ENCODE data around the gene TICRR. TPM values are rescaled to one million over a fixed set of nuclear protein-coding genes. Genes with fewer than 3 reads are reported as not detected.

The TICRR gene
- total and polyA plus RNA-seq, 2 of the 8 experiments (the other 6 are each of a cell fraction or from before 2014, with no cell fraction given) = 13.1 to 34.8 TPM

DNA sequence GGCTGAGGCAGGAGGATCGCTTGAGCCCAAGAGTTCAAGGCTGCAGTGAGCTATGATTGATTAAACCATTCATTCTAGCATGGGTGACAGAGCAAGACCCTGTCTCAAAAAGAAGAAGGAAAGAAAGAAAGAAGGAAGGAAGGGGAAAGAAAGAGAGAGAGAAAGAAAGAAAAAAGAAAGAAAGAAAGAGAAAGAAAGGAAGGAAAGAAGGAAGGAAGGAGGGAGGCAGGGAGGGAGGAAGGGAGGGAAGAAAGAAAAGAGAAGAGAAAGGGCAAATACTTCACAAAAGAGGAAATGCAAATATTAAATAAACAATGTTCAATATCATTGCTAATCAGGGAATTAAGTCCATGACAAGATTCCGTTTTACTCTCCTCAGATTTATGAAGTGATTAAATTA lies 84.0 kb downstream of the TICRR start:
- peaks cover 0 to 1% (median under 1%) of the 10 kb centered on the region in 4 experiments; a peak in 2 of 7 replicates for H3K27me3 ChIP-seq (replicated peaks in 1 of 4; ENCODE audit: control insufficient read depth in 3 of 4, extremely low read depth in 1 of 4, insufficient read depth in 3 of 4, low read length in 3 of 4)
- CTCF ChIA-PET (ENCODE audit: partially characterized antibody) = interaction anchor here (0.6 to 4.4 kb wide), 5 partner anchors 12 to 319 kb away, joined by 3 to 42 read pairs (median 20); no protein-coding TSS in a partner anchor
- no peaks in the 10 kb centered on the region for H3K9me3 ChIP-seq (ENCODE audit: insufficient read depth in 2 of 2, low read depth in 1 of 2, low read length in 1 of 2)
- no peak overlapping the region for H2BK12ac ChIP-seq (ENCODE audit: low read depth, low read length)
- H2AFZ ChIP-seq (ENCODE audit: low read length) = no peak overlapping the region
- H3K18ac ChIP-seq (ENCODE audit: extremely low read depth, low read length) = no peak overlapping the region
- no peak overlapping the region for H2AK5ac ChIP-seq (ENCODE audit: low read depth, low read length)
- no peak overlapping the region for H3K56ac ChIP-seq (replicated peaks; ENCODE audit: insufficient read length, low read depth, low read length)
- no peak overlapping the region for H4K5ac ChIP-seq (ENCODE audit: insufficient read length, low read depth, low read length)
- POLR2A ChIA-PET (ENCODE audit: partially characterized antibody) = no interaction called here
- DNase-seq (ENCODE audit: low read depth in 1 of 2, low spot score in 2 of 2) (no peak), FAIRE-seq (no peak)
- peaks cover 0 to 2% of the 10 kb centered on the region in 2 experiments for H4K20me1 ChIP-seq (replicated peaks in 1 of 2; ENCODE audit: control insufficient read depth in 1 of 2, insufficient read depth in 2 of 2, low read length in 2 of 2)
- H3K4me3 ChIP-seq (ENCODE audit: extremely low read depth in 1 of 4, insufficient read depth in 2 of 4, low read depth in 3 of 4, low read length in 4 of 4) = no peak overlapping the region
- no peak overlapping the region for H2BK15ac ChIP-seq (ENCODE audit: low read length)
- H3K4me2 ChIP-seq (ENCODE audit: insufficient read depth in 1 of 2, low read depth in 2 of 2, low read length in 2 of 2) = no peak overlapping the region
- no peaks in the 10 kb centered on the region for H3K36me3 ChIP-seq (ENCODE audit: control insufficient read depth in 2 of 4, insufficient read depth in 4 of 4, low read length in 3 of 4)
- H4K8ac ChIP-seq (ENCODE audit: extremely low read depth, insufficient read depth, low read length) = no peak overlapping the region
- no peak overlapping the region for H4K91ac ChIP-seq (replicated peaks; ENCODE audit: insufficient read length, low read length)
- H3K79me2 ChIP-seq (ENCODE audit: control insufficient read depth in 1 of 2, insufficient read depth in 2 of 2, low read length in 2 of 2) = no peaks in the 10 kb centered on the region
- H2BK20ac ChIP-seq (ENCODE audit: low read length) = no peak overlapping the region
- no peaks in the 10 kb centered on the region for H3K79me1 ChIP-seq (ENCODE audit: low read depth, low read length)
- no peak overlapping the region for H2BK5ac ChIP-seq (ENCODE audit: low read depth, low read length)
- 77% methylated on average over 2 of the region's 2 CpGs; no CpG with 5 or more reads in 1 of the 2 experiments for WGBS, 2 experiments (ENCODE audit: extremely low coverage in 1 of 2, insufficient coverage in 1 of 2, insufficient read length in 1 of 2, insufficient replicate concordance in 2 of 2, low coverage in 1 of 2, low lambda C conversion rate in 2 of 2, missing lambda C conversion rate in 1 of 2)
- no peak overlapping the region for H3K14ac ChIP-seq (ENCODE audit: insufficient read length)
- H3K4ac ChIP-seq (replicated peaks; ENCODE audit: insufficient read length, low read depth, low read length) = no peak overlapping the region
- no peak overlapping the region for H3K27ac ChIP-seq (ENCODE audit: low read depth, low read length)
- H3K23me2 ChIP-seq (ENCODE audit: low read depth, low read length) = peaks cover 5% of the 10 kb centered on the region; the same call in 1 of the 2 replicates
- H3K23ac ChIP-seq (ENCODE audit: insufficient read length) = no peak overlapping the region
- H3K4me1 ChIP-seq (replicated peaks in 1 of 4; ENCODE audit: control insufficient read depth in 3 of 4, insufficient read depth in 4 of 4, low read length in 3 of 4) = peaks cover 0 to under 1% (median under 1%) of the 10 kb centered on the region in 4 experiments; a peak in 2 of 7 replicates
- H2BK120ac ChIP-seq (replicated peaks; ENCODE audit: low read depth, low read length) = no peak overlapping the region
- H3K9ac ChIP-seq (replicated peaks in 1 of 4; ENCODE audit: extremely low read depth in 1 of 4, low read depth in 3 of 4, low read length in 3 of 4) = no peak overlapping the region
- no peak for TF ChIP-seq POLR2AphosphoS5 (IDR thresholded peaks at IDR 0.05; ENCODE audit: low read depth, low read length)
- TF ChIP-seq, protein P1, sequence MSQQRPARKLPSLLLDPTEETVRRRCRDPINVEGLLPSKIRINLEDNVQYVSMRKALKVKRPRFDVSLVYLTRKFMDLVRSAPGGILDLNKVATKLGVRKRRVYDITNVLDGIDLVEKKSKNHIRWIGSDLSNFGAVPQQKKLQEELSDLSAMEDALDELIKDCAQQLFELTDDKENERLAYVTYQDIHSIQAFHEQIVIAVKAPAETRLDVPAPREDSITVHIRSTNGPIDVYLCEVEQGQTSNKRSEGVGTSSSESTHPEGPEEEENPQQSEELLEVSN (IDR thresholded peaks at IDR 0.05) = no peak
- TF ChIP-seq BCL11A (IDR thresholded peaks at IDR 0.05; ENCODE audit: low read depth in 2 of 2, low read length in 2 of 2) = no peak
- TF ChIP-seq SIX5 (IDR thresholded peaks at IDR 0.05; ENCODE audit: low read depth, low read length) = no peak
- TF ChIP-seq JUND (IDR thresholded peaks at IDR 0.05; ENCODE audit: low read length) = no peak
- no peak for TF ChIP-seq MAFK (IDR thresholded peaks at IDR 0.05; ENCODE audit: low read depth, low read length)
